GM18520 (cell line): ENCODE measurements around the gene SPC25.
"Not testable (repeated sequence)": the region's sequence is repeated elsewhere in the genome, so short reads cannot be mapped to it uniquely, and the experiment has no call there.

Experiments used
- ATAC-seq: cut with Tn5 transposase; IDR thresholded peaks from one replicate; pipeline ENCODE4 v1.9.1; 2021; ENCODE audit not compliant: unreplicated experiment

The SPC25 gene

DNA sequence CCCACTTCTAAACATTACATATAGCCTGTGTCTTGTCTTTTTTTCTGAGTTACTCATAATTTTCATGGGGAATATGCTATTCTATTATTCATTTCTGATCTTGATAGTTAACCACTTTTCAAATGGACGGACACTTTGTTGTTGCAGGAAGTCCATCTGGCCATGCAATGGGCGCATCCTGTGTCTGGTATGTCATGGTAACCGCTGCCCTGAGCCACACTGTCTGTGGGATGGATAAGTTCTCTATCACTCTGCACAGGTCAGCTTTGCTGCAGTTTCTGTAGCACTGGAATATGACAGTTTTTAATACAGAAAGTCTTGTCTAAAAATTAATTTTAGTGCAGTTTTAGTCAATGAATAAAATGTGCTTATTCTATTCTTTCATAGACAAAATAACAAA is 14.1 kb upstream of the SPC25 start:
- ATAC-seq, result no peak

DNA sequence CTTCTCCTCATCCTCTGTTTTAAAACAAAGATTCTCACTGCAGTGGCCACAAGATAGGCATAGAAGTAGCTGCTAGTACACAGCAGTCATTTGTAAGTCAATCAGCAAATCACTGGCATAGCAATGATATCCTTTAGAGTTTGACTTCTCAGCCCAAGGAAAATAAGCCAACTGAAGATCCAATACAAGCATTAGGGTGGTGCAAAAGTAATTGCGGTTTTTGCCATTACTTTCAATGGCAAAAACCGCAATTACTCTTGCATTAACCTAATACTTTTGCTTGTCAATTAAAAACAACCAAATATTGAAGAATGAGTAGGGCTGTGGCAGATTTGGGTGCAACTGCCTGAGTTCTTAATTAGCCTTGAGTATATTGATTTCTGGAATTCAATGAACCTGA is 13.7 kb upstream of the SPC25 start:
- ATAC-seq, result no peak

- ATAC-seq, result no peak
Observed at GRCh38 chr2:168901003-168901402, 10.8 kb upstream of the SPC25 start, which contains the start of gene G6PC2. Gene G6PC2 (plus strand): TSS chr2:168901291. CDS start chr2:168901332, 41 bp downstream.

DNA sequence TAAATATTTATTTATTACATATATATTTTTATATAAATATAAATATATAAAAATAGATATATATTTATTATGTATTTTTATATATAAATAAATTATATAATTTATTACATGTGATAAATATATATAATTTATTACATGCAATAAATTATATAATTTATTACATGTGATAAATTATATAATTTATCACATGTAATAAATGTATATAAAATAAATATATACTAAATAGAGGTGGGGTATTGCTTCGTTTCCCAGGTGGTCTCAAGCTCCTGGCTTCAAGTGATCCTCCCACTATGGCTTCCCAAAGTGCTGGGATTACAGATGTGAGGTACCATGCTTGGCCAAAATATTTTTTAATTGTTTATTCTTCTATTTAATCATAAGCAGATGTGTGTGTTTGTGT is 7.2 kb upstream of the SPC25 start:
- ATAC-seq, result no peak

GRCh38 chr2:168896783-168897182 is 6.6 kb upstream of the SPC25 start:
- ATAC-seq, result no peak

DNA sequence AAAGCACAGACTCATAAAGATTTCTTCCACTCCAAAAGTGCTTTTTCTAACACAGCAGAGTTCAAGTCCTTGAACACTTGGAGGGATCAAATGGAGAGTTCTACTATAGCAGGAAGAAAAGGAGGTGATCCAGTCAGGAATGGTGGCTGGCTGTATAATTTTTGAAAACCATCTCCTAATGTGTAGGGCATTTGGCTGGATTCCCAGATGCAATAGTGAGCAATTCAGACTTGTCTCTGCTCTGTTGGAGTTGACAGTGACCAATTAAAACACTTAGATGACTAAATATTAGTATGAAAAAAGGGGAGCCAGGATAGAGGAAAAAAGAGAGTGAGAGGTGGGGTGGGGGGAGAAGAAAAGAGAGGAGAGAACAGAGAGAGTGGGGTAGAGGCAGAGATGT is 5.5 kb upstream of the SPC25 start:
- ATAC-seq, result no peak

GRCh38 chr2:168894720-168895119 is 4.5 kb upstream of the SPC25 start:
- ATAC-seq, result no peak

- no peak for ATAC-seq
Observed at GRCh38 chr2:168894101-168894500, 3.9 kb upstream of the SPC25 start.

DNA sequence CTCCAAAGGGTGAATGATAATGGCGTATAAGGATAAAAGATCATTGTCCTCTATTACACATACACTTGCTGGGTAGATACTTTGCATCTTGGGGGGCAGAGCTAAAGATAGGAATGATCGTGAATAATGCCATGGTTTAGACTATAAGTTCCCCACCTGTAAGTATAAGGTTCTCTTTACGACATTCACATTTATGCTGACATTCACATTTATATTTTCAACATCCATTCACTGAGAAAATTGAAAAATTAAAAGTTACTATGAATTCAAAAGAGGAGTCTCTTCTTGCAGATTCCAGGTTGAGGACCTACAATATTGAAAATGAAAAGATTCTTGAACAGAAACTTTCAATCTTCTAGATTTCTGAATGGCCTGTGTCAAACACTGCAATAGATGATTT is 2.1 kb upstream of the SPC25 start:
- no peak for ATAC-seq

- ATAC-seq, result no peak
Observed at GRCh38 chr2:168889635-168890005, 610 bp downstream of the SPC25 start.

GRCh38 chr2:168884975-168885374 is 5.3 kb downstream of the SPC25 start:
- no peak for ATAC-seq

DNA sequence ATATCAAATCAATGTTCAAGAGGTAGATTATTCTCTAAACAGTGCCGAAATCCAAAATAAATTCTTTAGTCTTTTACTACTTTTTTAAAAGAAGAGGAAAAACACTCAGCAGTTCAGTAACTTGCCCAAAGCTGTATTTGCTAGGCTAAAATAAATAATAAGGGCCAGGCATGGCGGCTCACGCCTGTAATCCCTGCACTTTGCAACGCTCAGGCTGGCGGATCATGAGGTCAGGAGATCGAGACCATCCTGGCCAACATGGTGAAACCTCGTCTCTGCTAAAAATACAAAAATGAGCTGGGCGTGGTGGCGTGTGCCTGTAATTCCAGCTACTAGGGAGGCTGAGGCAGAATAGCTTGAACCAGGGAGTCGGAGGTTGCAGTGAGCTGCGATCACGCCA is 8.1 kb downstream of the SPC25 start:
- not testable (repeated sequence) for ATAC-seq

DNA sequence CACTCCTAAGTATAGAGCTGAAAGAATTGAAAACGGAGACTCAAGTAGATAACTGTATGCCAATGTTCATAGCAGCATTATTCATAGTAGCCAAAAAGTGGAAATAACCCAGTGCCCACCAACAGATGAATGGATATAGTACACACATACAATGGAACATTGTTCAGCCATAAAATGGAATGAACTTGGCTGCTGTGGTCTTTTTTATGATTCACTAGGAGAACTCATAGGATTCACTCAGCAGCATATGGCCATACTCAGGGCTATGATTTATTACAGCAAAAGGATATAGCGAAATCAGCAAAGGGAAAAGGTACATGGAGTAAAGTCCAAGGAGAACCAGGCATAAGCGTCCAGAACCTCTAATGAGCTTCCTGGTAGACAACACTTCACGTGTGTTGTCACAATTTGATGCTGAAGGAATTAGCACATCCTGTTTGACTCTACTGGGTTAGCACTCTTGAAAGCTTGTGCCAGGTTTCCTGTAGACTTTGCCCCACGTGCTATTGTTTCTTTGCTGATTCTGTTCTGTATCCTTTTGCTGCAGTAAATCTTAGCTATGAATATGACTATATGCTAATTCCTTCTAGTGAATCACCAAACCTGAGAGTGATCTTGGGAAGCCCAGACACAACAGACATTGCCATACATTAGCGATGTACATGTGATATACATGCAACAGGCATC is 15.7 kb downstream of the SPC25 start:
- no peak for ATAC-seq

DNA sequence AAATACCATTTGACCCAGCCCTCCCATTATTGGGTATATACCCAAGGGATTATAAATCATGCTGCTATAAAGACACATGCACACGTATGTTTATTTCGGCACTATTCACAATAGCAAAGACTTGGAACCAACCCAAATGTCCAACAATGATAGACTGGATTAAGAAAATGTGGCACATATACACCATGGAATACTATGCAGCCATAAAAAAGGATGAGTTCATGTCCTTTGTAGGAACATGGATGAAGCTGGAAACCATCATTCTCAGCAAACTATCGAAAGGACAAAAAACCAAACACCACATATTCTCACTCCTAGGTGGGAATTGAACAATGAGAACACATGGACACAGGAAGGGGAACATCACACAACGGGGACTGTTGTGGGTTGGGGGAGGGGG is 19.4 kb downstream of the SPC25 start:
- not testable (repeated sequence) for ATAC-seq

DNA sequence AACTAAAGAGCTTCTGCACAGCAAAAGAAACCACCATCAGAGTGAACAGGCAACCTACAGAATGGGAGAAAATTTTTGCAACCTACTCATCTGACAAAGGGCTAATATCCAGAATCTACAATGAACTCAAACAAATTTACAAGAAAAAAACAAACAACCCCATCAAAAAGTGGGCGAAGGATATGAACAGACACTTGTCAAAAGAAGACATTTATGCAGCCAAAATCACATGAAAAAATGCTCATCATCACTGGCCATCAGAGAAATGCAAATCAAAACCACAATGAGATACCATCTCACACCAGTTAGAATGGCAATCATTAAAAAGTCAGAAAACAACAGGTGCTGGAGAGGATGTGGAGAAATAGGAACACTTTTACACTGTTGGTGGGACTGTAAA is 19.9 kb downstream of the SPC25 start:
- not testable (repeated sequence) for ATAC-seq

DNA sequence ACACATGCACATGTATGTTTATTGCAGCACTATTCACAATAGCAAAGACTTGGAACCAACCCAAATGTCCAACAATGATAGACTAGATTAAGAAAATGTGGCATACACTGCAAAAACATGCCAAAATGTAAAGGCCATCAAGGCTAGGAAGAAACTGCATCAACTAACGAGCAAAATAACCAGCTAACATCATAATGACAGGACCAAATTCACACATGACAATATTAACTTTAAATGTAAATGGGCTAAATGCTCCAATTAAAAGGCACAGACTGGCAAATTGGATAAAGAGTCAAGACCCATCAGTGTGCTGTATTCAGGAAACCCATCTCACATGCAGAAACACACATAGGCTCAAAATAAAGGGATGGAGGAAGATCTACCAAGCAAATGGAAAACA is 23.1 kb downstream of the SPC25 start:
- not testable (repeated sequence) for ATAC-seq

GRCh38 chr2:168858146-168858545 is 32.1 kb downstream of the SPC25 start:
- ATAC-seq, result no peak

DNA sequence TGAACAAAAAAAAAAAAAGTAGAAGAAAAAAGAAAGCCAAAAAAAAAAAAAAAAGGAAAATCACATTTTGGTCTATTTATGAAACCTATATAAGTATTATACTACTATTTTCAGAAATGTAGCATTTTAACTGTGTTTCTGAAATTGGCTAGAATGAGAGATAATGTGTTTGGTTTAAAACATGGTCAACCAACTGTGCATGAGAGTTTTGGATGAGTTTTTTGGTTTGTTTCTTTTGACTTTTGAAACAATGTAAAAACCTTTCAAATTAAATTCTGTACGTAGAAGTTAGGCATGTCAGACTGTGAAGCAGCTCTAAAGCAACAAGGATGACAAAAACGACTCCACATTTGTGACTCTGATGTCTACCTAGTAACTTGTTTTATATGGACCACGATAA is 34.6 kb downstream of the SPC25 start:
- no peak for ATAC-seq

GRCh38 chr2:168854651-168855050 is 35.6 kb downstream of the SPC25 start:
- no peak for ATAC-seq

DNA sequence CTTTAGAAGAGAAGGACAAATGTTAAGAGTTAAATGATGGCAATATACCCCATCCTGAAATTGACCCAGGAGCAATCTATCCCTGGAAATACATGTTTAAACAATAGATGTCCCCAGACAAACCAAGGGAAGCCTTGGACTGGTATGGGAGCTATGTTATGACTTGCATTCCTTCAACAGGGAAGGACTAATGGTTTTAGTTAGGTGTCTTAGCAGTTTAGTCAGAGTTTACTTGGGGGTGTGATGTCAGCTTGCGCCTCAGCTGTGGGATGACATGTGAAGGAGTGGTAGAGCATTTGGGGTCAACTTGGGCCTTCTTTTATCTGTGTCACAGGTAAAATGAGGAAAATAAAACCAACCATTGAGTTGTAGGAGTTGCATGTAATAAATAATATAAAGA is 36.8 kb downstream of the SPC25 start:
- ATAC-seq, result no peak

GRCh38 chr2:168852481-168852880 is 37.7 kb downstream of the SPC25 start:
- ATAC-seq, result no peak

GRCh38 chr2:168851674-168852320 is 38.4 kb downstream of the SPC25 start:
- ATAC-seq, result no peak

DNA sequence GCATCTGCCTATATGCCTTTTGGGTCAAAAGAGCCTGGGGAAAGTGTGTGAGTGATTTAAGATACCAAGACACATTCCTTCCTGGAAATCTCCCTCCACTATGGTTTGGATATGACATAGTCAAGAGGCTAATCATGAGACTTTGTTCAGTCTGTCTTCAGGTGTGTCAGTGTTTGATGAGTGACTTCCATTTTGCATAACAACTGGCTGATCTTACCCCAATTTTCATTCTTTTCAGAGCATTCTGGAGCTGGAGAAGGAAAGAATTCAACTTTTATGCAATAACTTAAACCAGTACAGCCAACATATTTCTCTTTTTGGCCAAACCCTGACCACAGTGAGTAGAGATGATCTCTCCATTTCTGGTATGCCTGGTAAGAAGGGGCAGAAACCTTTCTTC is 39.4 kb downstream of the SPC25 start:
- no peak for ATAC-seq
